ENCODE data around the gene CCDC15. TPM values are rescaled to one million over a fixed set of nuclear protein-coding genes. Genes with fewer than 3 reads are reported as not detected.

Gene CCDC15
- total RNA-seq, 2 donors from 2014 or later = 1.2 to 2.5 TPM

DNA sequence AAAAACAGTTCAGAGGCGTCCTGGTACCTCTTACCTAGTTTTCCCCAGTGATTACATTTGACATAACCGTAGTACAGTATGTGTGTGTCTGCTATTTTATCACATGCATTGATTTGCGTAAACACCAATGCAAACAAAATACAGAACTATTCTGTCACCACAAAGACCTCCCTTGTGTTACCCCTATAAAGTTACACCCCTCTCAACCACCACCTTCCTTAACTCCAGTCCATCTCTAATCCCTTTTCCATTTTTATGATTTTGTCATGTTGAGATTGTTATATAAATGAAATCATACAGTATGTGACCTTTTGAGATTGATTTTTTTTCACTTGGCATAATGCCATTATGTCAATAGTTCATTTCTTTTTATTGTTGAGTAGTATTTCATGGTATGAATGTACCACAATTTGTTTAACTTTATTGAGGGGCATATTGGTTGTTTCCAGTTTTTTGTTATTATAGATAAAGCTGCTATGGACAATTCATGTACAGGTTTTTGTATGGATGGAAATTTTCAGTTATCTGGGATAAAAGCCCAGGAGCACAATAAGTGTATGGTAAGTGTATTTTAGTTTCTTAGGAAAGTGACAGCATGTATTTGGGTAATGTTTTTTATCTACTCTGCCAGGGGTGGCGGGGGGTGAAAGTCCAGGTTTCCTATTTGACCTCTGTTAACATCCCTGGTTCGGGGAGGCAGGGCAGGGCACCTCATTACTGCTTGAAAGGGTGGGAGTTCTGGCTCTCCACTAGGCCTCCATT, 103.1 kb downstream of the CCDC15 start:
- no peak for DNase-seq
- no peak overlapping the region for H3K9ac ChIP-seq (ENCODE audit: low read depth in 2 of 2, low read length in 2 of 2)
- no peaks in the 10 kb centered on the region for H3K9me3 ChIP-seq

DNA sequence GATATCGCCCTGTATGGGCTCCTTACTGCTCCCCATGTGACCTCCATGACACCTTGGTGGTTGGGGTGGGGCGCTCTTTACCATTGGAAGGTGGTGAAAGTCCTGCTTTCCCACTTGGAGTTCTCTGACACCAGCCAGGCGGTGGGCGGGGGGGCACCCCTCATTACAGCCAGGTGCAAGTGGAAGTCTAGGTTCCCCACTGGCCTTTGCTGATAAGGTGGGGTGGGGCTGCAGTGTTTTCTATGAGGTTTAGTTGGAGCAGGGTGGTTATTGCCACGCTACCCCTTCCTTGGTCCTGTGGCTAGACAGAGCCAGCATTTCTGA, 103.7 kb downstream of the CCDC15 start:
- Histone ChIP-seq H3K27ac (no peak overlapping the region), H3K4me3 (no peak overlapping the region), H3K36me3 (no peaks in the 10 kb centered on the region), H3K9me3 (no peaks in the 10 kb centered on the region), H3K27me3 (no peaks in the 10 kb centered on the region), H3K9ac (ENCODE audit: low read depth in 2 of 2, low read length in 2 of 2) (no peak overlapping the region), H3K4me1 (no peaks in the 10 kb centered on the region)
- DNase-seq = no peak
- TF ChIP-seq, protein P1, sequence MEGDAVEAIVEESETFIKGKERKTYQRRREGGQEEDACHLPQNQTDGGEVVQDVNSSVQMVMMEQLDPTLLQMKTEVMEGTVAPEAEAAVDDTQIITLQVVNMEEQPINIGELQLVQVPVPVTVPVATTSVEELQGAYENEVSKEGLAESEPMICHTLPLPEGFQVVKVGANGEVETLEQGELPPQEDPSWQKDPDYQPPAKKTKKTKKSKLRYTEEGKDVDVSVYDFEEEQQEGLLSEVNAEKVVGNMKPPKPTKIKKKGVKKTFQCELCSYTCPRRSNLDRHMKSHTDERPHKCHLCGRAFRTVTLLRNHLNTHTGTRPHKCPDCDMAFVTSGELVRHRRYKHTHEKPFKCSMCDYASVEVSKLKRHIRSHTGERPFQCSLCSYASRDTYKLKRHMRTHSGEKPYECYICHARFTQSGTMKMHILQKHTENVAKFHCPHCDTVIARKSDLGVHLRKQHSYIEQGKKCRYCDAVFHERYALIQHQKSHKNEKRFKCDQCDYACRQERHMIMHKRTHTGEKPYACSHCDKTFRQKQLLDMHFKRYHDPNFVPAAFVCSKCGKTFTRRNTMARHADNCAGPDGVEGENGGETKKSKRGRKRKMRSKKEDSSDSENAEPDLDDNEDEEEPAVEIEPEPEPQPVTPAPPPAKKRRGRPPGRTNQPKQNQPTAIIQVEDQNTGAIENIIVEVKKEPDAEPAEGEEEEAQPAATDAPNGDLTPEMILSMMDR (IDR thresholded peaks at IDR 0.05) = no peak
- intact Hi-C loops (cut with DNase I) = no loop called here

More for the DNA sequence above, 103.1 kb downstream of the CCDC15 start:
- Histone ChIP-seq H3K27me3 (no peaks in the 10 kb centered on the region), H3K4me1 (no peaks in the 10 kb centered on the region), H3K27ac (no peak overlapping the region), H3K36me3 (no peaks in the 10 kb centered on the region), H3K4me3 (no peak overlapping the region)
- TF ChIP-seq, protein P1 (IDR thresholded peaks at IDR 0.05) = no peak
- intact Hi-C loops (cut with DNase I) = no loop called here

DNA sequence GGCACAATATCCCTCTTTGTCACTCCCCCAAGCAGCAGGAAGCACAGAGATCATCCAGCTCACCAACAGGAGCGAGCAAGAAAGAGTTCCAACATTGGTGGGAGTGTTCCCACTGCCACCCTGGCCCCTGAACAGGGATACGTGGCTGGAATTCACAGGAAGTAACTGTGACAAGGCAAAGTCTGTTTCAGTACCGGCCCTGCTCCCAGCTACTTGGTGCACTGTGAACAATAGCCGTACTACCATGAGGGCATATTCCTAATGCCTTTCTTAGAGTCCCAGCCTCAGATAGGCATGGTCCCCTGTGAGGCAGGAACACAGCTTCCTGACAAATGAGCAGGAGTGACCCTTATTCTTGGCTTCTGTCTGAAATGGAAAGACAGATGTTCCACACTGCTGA, 107.3 kb downstream of the CCDC15 start:
- H3K9ac ChIP-seq (ENCODE audit: low read depth in 2 of 2, low read length in 2 of 2) = no peak overlapping the region
- H3K27me3 ChIP-seq = no peaks in the 10 kb centered on the region
- DNase-seq = no peak
- no peak overlapping the region for H3K4me3 ChIP-seq
- no peaks in the 10 kb centered on the region for H3K36me3 ChIP-seq
- H3K9me3 ChIP-seq = no peaks in the 10 kb centered on the region
- TF ChIP-seq, protein P1 (IDR thresholded peaks at IDR 0.05) = no peak
- no peak overlapping the region for H3K27ac ChIP-seq
- no peaks in the 10 kb centered on the region for H3K4me1 ChIP-seq
- intact Hi-C loops (cut with DNase I) = no loop called here

DNA sequence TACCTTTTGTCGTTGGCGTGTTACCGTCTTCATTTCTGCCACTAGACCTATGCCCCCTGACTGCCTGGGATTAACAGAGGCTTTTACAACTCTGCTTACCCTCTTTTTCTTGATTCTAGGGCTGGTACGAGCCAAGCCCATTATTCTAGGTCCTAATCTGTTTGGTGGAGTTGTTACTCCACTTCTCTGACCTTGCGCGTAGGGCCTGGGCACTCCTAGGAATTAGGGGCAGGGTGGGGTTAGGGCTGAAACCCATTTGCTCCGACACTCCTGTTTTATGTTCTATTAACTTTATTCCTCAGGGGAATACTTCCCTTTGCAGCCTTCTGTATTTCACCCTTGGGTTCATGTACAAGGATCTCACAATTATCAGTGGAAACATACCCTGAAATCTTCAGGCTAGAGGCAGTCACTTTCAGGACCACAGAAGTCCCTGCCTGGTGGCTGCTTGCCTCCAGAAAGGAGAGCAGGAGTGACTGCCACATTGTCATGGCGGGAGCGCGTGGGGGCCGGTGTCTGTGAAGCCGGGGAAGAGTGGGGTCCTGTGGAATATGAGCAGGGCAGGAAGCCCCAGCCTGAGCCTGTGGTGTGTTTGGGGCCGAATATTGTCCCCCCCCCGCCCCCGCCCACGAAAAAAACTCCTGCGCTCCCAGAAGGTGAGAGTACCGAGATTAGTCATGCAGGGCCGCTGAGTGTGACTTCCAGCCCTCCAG, 108.4 kb downstream of the CCDC15 start:
- Histone ChIP-seq H3K9me3 (no peaks in the 10 kb centered on the region), H3K9ac (ENCODE audit: low read depth in 2 of 2, low read length in 2 of 2) (peak overlapping the region; percentile 19 to 70), H3K27ac (no peak overlapping the region), H3K4me1 (no peaks in the 10 kb centered on the region), H3K4me3 (peak overlapping the region; percentile 65), H3K36me3 (no peaks in the 10 kb centered on the region), H3K27me3 (no peaks in the 10 kb centered on the region)
- TF ChIP-seq, protein P1 (IDR thresholded peaks at IDR 0.05) = no peak
- DNase-seq = no peak
- intact Hi-C loops (cut with DNase I) = no loop called here

DNA sequence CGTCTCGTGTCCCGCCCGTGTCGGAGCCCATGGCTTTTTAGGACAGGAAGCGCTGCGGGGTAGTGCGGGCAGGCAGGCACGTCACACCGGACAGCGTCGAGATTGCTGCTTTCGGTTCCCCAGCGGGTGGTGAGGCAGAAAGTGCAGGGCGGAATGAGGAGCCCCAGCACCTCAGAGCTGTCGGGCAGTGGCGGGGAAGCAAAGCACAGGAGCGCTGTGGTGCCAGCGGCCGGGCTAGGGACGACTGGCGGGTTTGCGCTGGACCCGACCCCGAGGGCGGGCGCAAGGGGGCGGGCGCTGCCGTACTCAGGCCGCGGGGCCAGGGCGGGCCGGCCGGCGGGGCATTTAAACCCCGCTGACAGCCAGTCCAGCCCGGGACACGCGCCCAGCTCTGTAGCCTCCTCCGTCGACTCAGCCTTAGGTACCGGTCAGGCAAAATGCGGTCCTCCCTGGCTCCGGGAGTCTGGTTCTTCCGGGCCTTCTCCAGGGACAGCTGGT, 109.0 kb downstream of the CCDC15 start, which contains the start of gene SLC37A2:
SLC37A2 (plus strand) TSS at position 375 of the 498 bp plus-strand sequence; CDS start at position 438, 63 bp downstream.
- Histone ChIP-seq H3K9ac (ENCODE audit: low read depth in 2 of 2, low read length in 2 of 2) (peak within 1 kb of the TSS; percentile 26 to 70), H3K9me3 (no peaks in the 10 kb centered on the region)
- DNase-seq = peak; percentile 40

More for the DNA sequence above, 109.0 kb downstream of the CCDC15 start, which contains the start of gene SLC37A2:
- H3K4me3 ChIP-seq = peak within 1 kb of the TSS; percentile 65
- TF ChIP-seq, protein P1 (IDR thresholded peaks at IDR 0.05) = no peak
- H3K36me3 ChIP-seq = no peaks in the 10 kb centered on the region
- intact Hi-C loops (cut with DNase I) = no loop called here
- H3K27ac ChIP-seq = peak within 1 kb of the TSS; percentile 19
- H3K4me1 ChIP-seq = no peaks in the 10 kb centered on the region
- no peaks in the 10 kb centered on the region for H3K27me3 ChIP-seq
